Sigmoid colon (tissue), 7 donors: ENCODE results near the gene THBS2. TPM values are rescaled to one million over a fixed set of nuclear protein-coding genes. Genes with fewer than 3 reads are reported as not detected.

Experiments used
- DNase-seq: peaks from one replicate; pipeline ENCODE4 v3.0.0-alpha.2; 2019
- H3K27ac ChIP-seq, 4 donors: fragments of 200-600 bp; sonication (generic); one replicate each; pipeline ENCODE4 v1.5.1; 2016 to 2019; ENCODE audit warnings: mild to moderate bottlenecking in 1 of 4
- H3K27me3 ChIP-seq, 3 donors: fragments of 200-600 bp; sonication (generic); one replicate each; pipeline ENCODE4 v1.5.1; 2019; ENCODE audit warnings: mild to moderate bottlenecking in 1 of 3
- H3K36me3 ChIP-seq, 4 donors: fragments of 200-600 bp; sonication (generic); one replicate each; pipeline ENCODE4 v1.5.1; 2016 to 2019
- H3K4me1 ChIP-seq, 4 donors: fragments of 200-600 bp; sonication (generic); one replicate each; pipeline ENCODE4 v1.5.1; 2017 to 2019
- H3K4me3 ChIP-seq, 4 donors: fragments of 200-600 bp; sonication (generic); one replicate each; pipeline ENCODE4 v1.5.1; 2017 to 2019; ENCODE audit warnings: mild to moderate bottlenecking in 2 of 4, moderate library complexity in 1 of 4
- H3K9me3 ChIP-seq, 4 donors: fragments of 200-600 bp in 3 of 4; sonication (generic) in 3 of 4; one replicate each; pipeline versions ENCODE4 v1.5.1 to v1.6.1; 2013 to 2019
- CTCF ChIP-seq, 4 experiments: fragments of 450-650 bp in 3 of 4; fragments of 200-600 bp in 1 of 4; IDR thresholded peaks; one replicate each; pipeline ENCODE4 v1.5.1; 2016 to 2019; ENCODE audit warnings: antibody characterized with exemption in 4 of 4, mild to moderate bottlenecking in 3 of 4, moderate library complexity in 2 of 4
- EP300 ChIP-seq, 4 donors: sonication (generic); formaldehyde crosslinking; IDR thresholded peaks; one replicate each; pipeline ENCODE4 v1.6.1; 2017; ENCODE audit warnings: antibody characterized with exemption in 4 of 4
- POLR2A ChIP-seq, 2 donors: fragments of 450-650 bp; IDR thresholded peaks; one replicate each; pipeline ENCODE4 v1.6.1; 2016; ENCODE audit warnings: antibody characterized with exemption in 2 of 2, mild to moderate bottlenecking in 2 of 2, moderate library complexity in 2 of 2
- POLR2AphosphoS5 ChIP-seq, 4 donors: sonication (generic); formaldehyde crosslinking; IDR thresholded peaks; one replicate each; pipeline ENCODE4 v1.6.1; 2017; ENCODE audit warnings: antibody characterized with exemption in 4 of 4
- WGBS, 2 donors: extraction: QIAGEN DNeasy Blood & Tissue Kit; methylation state at CpG; one replicate each; pipeline ENCODE4 v1.1.7; 2013; 5-methylcytosine and 5-hydroxymethylcytosine counted together
- intact Hi-C: fragments of 100-400 bp; cut with DNase I; formaldehyde crosslinking; loops from one replicate; pipeline ENCODE4 v1.15.1; 2023
- polyA plus RNA-seq, 3 donors: library from polyadenylated mRNA; stranded (reverse); fragments of 200-250 nt; gene quantifications; one replicate each; pipeline ENCODE4 v1.2.3, GENCODE V29; 2013
- total RNA-seq, 4 donors: library from RNA; depleted of rRNA; stranded (reverse); fragments of >200 nt; gene quantifications; one replicate each; pipeline ENCODE4 v1.1.0, GENCODE V29; 2016
- donor health status: healthy with polysubstance abuse.
- donor health status: Bipolar disorder and iron deficiency.
- donor health status: healthy.

The THBS2 gene
- total and polyA plus RNA-seq, 7 donors = 1.7 to 59.0 (median 37.6) TPM

DNA sequence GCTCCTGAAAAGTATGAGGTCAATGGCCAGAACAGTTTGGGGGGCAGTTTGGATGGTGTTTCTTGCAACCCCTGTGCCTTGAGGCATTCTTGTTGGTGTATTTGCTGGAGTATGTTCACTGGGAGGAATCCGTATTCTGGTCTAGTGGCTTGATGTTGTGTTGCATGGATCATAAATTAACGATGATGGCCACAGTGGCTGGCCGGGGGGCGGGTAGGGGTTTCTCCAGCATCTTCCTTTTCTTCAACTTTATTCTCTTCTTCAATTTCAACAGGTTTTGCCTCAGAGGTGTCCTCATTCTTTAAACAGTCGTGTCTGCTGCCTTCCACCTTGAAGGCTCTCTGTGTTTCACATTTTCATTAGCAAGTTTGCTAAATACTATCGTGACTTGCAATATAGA is 43.0 kb upstream of the THBS2 start:
- intact Hi-C loops = no loop called here
- no peaks in the 10 kb centered on the region for H3K4me1 ChIP-seq
- DNase-seq = no peak

DNA sequence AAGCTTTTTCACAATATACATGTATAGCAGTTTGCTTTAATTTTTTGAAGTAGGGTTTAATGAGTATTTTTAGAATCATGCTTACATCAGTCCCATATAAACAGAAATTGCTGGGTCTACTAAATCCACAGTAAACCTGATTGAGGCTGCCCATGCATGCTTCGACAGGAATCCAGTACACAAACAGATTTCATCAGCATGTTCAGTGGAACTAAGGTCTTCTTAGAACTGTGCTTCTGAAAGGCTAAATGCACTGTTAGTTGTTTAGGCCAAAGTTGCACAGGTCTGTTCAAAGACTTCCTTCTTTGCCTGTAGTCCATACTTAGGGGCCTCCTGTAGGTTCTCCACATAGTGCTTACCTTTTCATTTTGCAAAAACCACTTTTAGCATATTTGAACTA is 42.5 kb upstream of the THBS2 start:
- 69 to 80% methylated on average over 1 of the region's 1 CpG for WGBS, 2 donors
- TF ChIP-seq EP300 (IDR thresholded peaks at IDR 0.05) = no peak
- H3K27ac ChIP-seq = no peak overlapping the region
- no peaks in the 10 kb centered on the region for H3K36me3 ChIP-seq
- H3K4me1 ChIP-seq = no peaks in the 10 kb centered on the region
- H3K27me3 ChIP-seq = no peaks in the 10 kb centered on the region
- intact Hi-C loops = no loop called here
- DNase-seq = no peak
- H3K9me3 ChIP-seq = no peaks in the 10 kb centered on the region
- H3K4me3 ChIP-seq = no peak overlapping the region

More for the DNA sequence above, 43.0 kb upstream of the THBS2 start:
- TF ChIP-seq POLR2A (IDR thresholded peaks at IDR 0.05) (no peak), CTCF (IDR thresholded peaks at IDR 0.05) (no peak), POLR2AphosphoS5 (IDR thresholded peaks at IDR 0.05) (no peak), EP300 (IDR thresholded peaks at IDR 0.05) (no peak)
- H3K27me3 ChIP-seq = no peaks in the 10 kb centered on the region
- H3K4me3 ChIP-seq = no peak overlapping the region
- H3K27ac ChIP-seq = no peak overlapping the region
- H3K36me3 ChIP-seq = no peaks in the 10 kb centered on the region
- WGBS, 2 donors = 59 to 89% methylated on average over 6 of the region's 6 CpGs
- no peaks in the 10 kb centered on the region for H3K9me3 ChIP-seq

DNA sequence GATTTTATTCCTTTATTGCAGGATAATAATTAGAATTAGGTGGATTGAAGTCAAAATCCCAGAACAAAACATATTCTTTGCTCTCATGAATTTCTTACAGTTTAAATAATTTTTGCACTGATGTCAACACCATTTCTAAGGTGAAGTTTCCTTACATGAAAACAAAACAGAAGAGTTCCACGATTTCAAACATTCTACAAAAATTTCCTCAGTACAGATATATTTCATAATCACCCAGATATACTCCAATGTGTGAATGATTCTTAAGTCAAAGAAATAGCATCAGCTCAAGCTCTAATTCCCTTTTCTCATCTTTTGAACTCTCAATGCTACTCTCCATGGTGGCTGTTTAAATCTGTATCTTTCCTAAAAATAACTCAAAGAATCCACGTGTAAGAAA is 39.5 kb upstream of the THBS2 start:
- TF ChIP-seq POLR2AphosphoS5 (IDR thresholded peaks at IDR 0.05) = no peak
- no peak for TF ChIP-seq EP300 (IDR thresholded peaks at IDR 0.05)
- TF ChIP-seq POLR2A (IDR thresholded peaks at IDR 0.05) = no peak
- no peak for TF ChIP-seq CTCF (IDR thresholded peaks at IDR 0.05)
- intact Hi-C loops = no loop called here
- Histone ChIP-seq H3K27me3 (no peaks in the 10 kb centered on the region), H3K4me3 (no peak overlapping the region), H3K9me3 (no peaks in the 10 kb centered on the region), H3K4me1 (no peaks in the 10 kb centered on the region), H3K27ac (peak overlapping the region in 1 of 4 donors; percentile 42), H3K36me3 (no peaks in the 10 kb centered on the region)
- WGBS, 2 donors = 53 to 68% methylated on average over 2 of the region's 2 CpGs
- DNase-seq = no peak

DNA sequence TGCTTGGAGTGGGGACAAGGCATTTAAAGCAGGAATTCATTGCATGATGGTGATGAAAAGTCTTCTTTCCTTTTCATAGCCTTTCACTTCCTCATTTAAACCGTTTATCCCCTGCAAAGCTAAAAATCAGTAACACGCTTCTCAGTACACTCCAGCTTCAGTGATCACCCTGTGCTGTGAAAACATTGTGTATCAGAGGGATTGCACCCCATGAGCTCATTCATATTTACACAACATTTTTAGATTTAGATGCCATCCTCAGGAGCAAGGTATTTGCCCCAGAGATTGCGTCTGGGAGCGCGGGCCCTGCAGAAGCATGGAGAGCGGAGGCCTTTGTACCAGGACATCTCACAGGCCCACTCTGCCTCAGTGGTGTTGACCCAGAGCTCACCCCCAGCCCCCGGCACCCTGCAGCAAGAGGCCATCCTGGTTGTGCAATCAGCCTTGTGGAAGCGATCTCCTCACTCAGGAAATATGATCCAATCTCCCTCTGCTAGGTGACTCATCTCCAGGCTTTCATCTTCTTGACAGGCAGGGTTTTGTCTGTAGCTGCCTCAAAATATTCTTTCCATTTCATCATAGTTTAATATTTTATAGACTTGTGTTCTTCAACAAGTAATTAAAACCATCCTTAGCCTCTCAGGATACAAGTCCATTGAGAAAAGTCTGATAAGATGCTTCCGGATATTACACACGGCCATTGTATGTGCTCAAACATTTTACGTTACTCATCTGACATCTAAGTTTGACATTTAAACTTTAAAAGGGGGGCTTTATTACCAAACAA is 38.9 kb upstream of the THBS2 start:
- Histone ChIP-seq H3K36me3 (no peaks in the 10 kb centered on the region), H3K27ac (peak overlapping the region in 3 of 4 donors; percentile 5 to 48 (median 42)), H3K9me3 (no peaks in the 10 kb centered on the region), H3K4me3 (no peak overlapping the region), H3K27me3 (no peaks in the 10 kb centered on the region), H3K4me1 (no peaks in the 10 kb centered on the region)
- intact Hi-C loops = no loop called here
- TF ChIP-seq POLR2A (IDR thresholded peaks at IDR 0.05) (no peak), EP300 (IDR thresholded peaks at IDR 0.05) (no peak), POLR2AphosphoS5 (IDR thresholded peaks at IDR 0.05) (peak in 3 of 4 donors; percentile 19 to 63 (median 41)), CTCF (IDR thresholded peaks at IDR 0.05) (no peak)
- WGBS, 2 donors = 78 to 83% methylated on average over 11 of the region's 11 CpGs
- peak; percentile 84 for DNase-seq

DNA sequence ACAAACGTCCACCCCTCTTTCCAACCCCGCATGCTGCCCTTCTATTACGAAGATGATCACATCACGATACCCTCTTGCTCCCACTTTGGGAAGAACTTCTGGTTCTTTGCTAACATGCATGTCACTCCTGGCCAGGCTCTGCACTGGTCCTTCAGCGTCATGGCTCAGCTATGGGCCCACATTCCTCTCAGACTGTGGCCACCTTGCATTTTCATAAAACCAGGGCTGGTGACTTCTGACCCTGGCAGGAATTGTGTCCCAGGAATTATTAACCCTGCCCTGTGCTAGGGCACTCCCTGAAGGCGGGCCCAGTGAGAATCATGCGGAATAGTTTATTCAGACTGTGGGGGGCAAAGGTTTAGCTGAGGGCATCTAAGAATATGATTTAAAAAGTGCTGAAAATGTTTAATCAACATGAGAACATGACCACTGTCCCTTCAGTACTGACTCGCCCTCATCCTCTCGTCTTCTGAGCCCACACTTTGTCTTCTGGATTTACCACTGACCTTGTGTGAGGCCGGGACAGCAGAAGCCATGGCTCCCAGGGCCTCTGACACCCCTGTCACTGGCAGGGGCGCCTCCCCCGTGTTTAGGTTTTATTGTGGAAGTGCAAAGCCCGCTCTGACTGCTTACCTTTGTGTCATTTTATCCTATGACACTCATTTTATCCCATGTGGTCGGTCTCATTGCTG is 38.1 kb upstream of the THBS2 start:
- no peaks in the 10 kb centered on the region for H3K36me3 ChIP-seq
- H3K4me3 ChIP-seq = no peak overlapping the region
- H3K27me3 ChIP-seq = no peaks in the 10 kb centered on the region
- no peak for TF ChIP-seq POLR2A (IDR thresholded peaks at IDR 0.05)
- peak overlapping the region in 3 of 4 donors; percentile 5 to 48 (median 42) for H3K27ac ChIP-seq
- intact Hi-C loops = no loop called here
- no peaks in the 10 kb centered on the region for H3K9me3 ChIP-seq
- no peak for DNase-seq
- 84% methylated on average over 14 of the region's 14 CpGs for WGBS, 2 donors
- H3K4me1 ChIP-seq = no peaks in the 10 kb centered on the region
